Suprapubic skin (tissue), 4 donors: ENCODE results near the gene MAGEC2. TPM values are rescaled to one million over a fixed set of nuclear protein-coding genes. Genes with fewer than 3 reads are reported as not detected.

Experiments used
- DNase-seq, 2 donors: peaks; one replicate each; pipeline ENCODE4 v3.0.0-alpha.2; 2019; ENCODE audit warnings: low spot score in 2 of 2
- H3K27ac ChIP-seq: fragments of 200-600 bp; sonication (generic); one replicate; pipeline ENCODE4 v1.5.1; 2019
- H3K27me3 ChIP-seq: fragments of 200-600 bp; sonication (generic); one replicate; pipeline ENCODE4 v1.5.1; 2019
- H3K36me3 ChIP-seq: fragments of 200-600 bp; sonication (generic); one replicate; pipeline ENCODE4 v1.5.1; 2019
- H3K4me1 ChIP-seq: fragments of 200-600 bp; sonication (generic); one replicate; pipeline ENCODE4 v1.5.1; 2019
- H3K4me3 ChIP-seq: fragments of 200-600 bp; sonication (generic); one replicate; pipeline ENCODE4 v1.5.1; 2019; ENCODE audit warnings: mild to moderate bottlenecking
- H3K9me3 ChIP-seq: fragments of 200-600 bp; sonication (generic); one replicate; pipeline ENCODE4 v1.5.1; 2019
- CTCF ChIP-seq, 2 donors: fragments of 200-600 bp in 1 of 2; fragments of 450-650 bp in 1 of 2; sonication (generic) in 1 of 2; IDR thresholded peaks; one replicate each; pipeline ENCODE4 v1.5.1; 2016 to 2019; ENCODE audit warnings: antibody characterized with exemption in 2 of 2, mild to moderate bottlenecking in 1 of 2, moderate library complexity in 1 of 2
- EP300 ChIP-seq: sonication (generic); formaldehyde crosslinking; IDR thresholded peaks from one replicate; pipeline ENCODE4 v1.6.1; 2017; ENCODE audit warnings: antibody characterized with exemption
- POLR2A ChIP-seq, 2 donors: fragments of 450-650 bp; IDR thresholded peaks; one replicate each; pipeline ENCODE4 v1.6.1; 2017; ENCODE audit warnings: antibody characterized with exemption in 2 of 2, mild to moderate bottlenecking in 2 of 2, moderate library complexity in 2 of 2
- POLR2AphosphoS5 ChIP-seq, 3 donors: sonication (generic); formaldehyde crosslinking; IDR thresholded peaks; one replicate each; pipeline ENCODE4 v1.6.1; 2017; ENCODE audit warnings: antibody characterized with exemption in 3 of 3
- WGBS: methylation state at CpG from one replicate; pipeline ENCODE4 v1.1.5; 2018; 5-methylcytosine and 5-hydroxymethylcytosine counted together
- total RNA-seq, 4 donors: library from RNA; depleted of rRNA; stranded (reverse); fragments of >200 nt; gene quantifications; one replicate each; pipeline ENCODE4 v1.1.0, GENCODE V29; 2016

MAGEC2 gene
- not detected for total RNA-seq

GRCh38 chrX:142204522-142205433 lies at the start of gene MAGEC2:
Gene MAGEC2 (minus strand): TSS chrX:142205290. CDS start chrX:142203987, 1,303 bp downstream.
- 85% methylated on average over 24 of the region's 28 CpGs for WGBS
- no peak for TF ChIP-seq POLR2AphosphoS5 (IDR thresholded peaks at IDR 0.05)
- TF ChIP-seq CTCF (IDR thresholded peaks at IDR 0.05): no peak
- no peak for TF ChIP-seq POLR2A (IDR thresholded peaks at IDR 0.05)
- TF ChIP-seq EP300: no peak
- Histone ChIP-seq H3K27me3 (no peaks in the 10 kb centered on the region), H3K4me3 (no peak within 1 kb of the TSS), H3K9me3 (no peaks in the 10 kb centered on the region), H3K36me3 (no peaks in the 10 kb centered on the region), H3K4me1 (no peaks in the 10 kb centered on the region), H3K27ac (no peak within 1 kb of the TSS)
- DNase-seq: no peak

GRCh38 chrX:142251680-142252079 lies 46.6 kb upstream of the MAGEC2 start:
- Histone ChIP-seq H3K4me1 (no peaks in the 10 kb centered on the region), H3K36me3 (no peaks in the 10 kb centered on the region), H3K27ac (no peak overlapping the region), H3K27me3 (no peaks in the 10 kb centered on the region), H3K4me3 (no peak overlapping the region), H3K9me3 (no peaks in the 10 kb centered on the region)
- 63% methylated on average over 4 of the region's 4 CpGs for WGBS
- DNase-seq: no peak
- no peak for TF ChIP-seq EP300
- no peak for TF ChIP-seq POLR2AphosphoS5 (IDR thresholded peaks at IDR 0.05)
- TF ChIP-seq CTCF (IDR thresholded peaks at IDR 0.05): no peak
- no peak for TF ChIP-seq POLR2A (IDR thresholded peaks at IDR 0.05)

GRCh38 chrX:142251202-142251601 lies 46.1 kb upstream of the MAGEC2 start:
- H3K27ac ChIP-seq: peak overlapping the region; percentile 56

GRCh38 chrX:142250502-142250901 lies 45.4 kb upstream of the MAGEC2 start:
- Histone ChIP-seq H3K4me3 (no peak overlapping the region), H3K27me3 (no peaks in the 10 kb centered on the region), H3K9me3 (no peaks in the 10 kb centered on the region), H3K27ac (peak overlapping the region; percentile 56), H3K4me1 (no peaks in the 10 kb centered on the region), H3K36me3 (no peaks in the 10 kb centered on the region)
- no peak for DNase-seq
- no peak for TF ChIP-seq CTCF (IDR thresholded peaks at IDR 0.05)
- TF ChIP-seq POLR2A (IDR thresholded peaks at IDR 0.05): no peak
- TF ChIP-seq POLR2AphosphoS5 (IDR thresholded peaks at IDR 0.05): no peak
- TF ChIP-seq EP300: no peak
- 50% methylated on average over 3 of the region's 4 CpGs for WGBS

More at GRCh38 chrX:142251202-142251601, 46.1 kb upstream of the MAGEC2 start:
- no peak for TF ChIP-seq EP300
- no peak for TF ChIP-seq POLR2AphosphoS5 (IDR thresholded peaks at IDR 0.05)
- no peak for TF ChIP-seq CTCF (IDR thresholded peaks at IDR 0.05)
- no peak for TF ChIP-seq POLR2A (IDR thresholded peaks at IDR 0.05)
- no peaks in the 10 kb centered on the region for H3K27me3 ChIP-seq
- no peaks in the 10 kb centered on the region for H3K4me1 ChIP-seq
- WGBS: 65% methylated on average over 4 of the region's 4 CpGs
- no peaks in the 10 kb centered on the region for H3K36me3 ChIP-seq
- no peaks in the 10 kb centered on the region for H3K9me3 ChIP-seq
- H3K4me3 ChIP-seq: no peak overlapping the region
- DNase-seq: no peak

- WGBS: 20% methylated on average over 1 of the region's 5 CpGs
- no peak overlapping the region for H3K27ac ChIP-seq
Measured at GRCh38 chrX:142249721-142250120, 44.6 kb upstream of the MAGEC2 start.

More at GRCh38 chrX:142249721-142250120, 44.6 kb upstream of the MAGEC2 start:
- DNase-seq: no peak
- Histone ChIP-seq H3K9me3 (no peaks in the 10 kb centered on the region), H3K4me3 (no peak overlapping the region), H3K27me3 (no peaks in the 10 kb centered on the region), H3K4me1 (no peaks in the 10 kb centered on the region), H3K36me3 (no peaks in the 10 kb centered on the region)
- TF ChIP-seq POLR2A (IDR thresholded peaks at IDR 0.05): no peak
- TF ChIP-seq CTCF (IDR thresholded peaks at IDR 0.05): no peak
